NCI-H1417 treated with DMSO at 0.1 percent for 48 hours (cell line): Measurements from ENCODE around the gene GDF9.
A peak's percentile ranks its signal among the peaks of the same experiment; 100 is the strongest.

ENCODE experiments used
- DNase-seq: peaks from one replicate; lab custom pipeline; 2025; lab: John Stamatoyannopoulos, UW

GDF9 gene

GRCh38 chr5:132866342-132867045 lies at the start of gene GDF9, which contains the start of gene UQCRQ:
GDF9 (minus strand) TSS chr5:132866469; CDS start chr5:132864533, 1,936 bp downstream.
UQCRQ (plus strand) TSS chr5:132866642; CDS start chr5:132866882, 240 bp downstream.
- peak; percentile 86 for DNase-seq

GRCh38 chr5:132915681-132916080 lies 49.4 kb upstream of the GDF9 start:
- no peak for DNase-seq

DNA sequence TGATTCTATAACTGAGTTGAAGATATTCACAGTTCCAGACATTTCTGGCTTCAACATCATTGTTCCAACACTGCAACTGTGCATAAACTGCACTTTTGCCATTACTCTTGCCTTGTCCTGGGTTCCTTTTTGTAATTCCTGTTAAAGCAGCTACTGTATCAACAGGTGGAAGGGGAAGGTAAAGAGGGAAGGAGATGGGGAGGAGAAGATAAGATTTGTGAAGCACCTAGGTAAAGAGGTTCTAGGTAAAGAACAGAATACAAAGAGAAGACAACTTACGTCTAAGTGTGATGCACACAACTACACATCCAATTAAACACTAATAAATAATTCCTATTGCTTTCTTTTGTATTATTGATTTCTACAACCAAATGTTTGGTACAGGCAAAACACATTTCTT lies 43.4 kb upstream of the GDF9 start:
- no peak for DNase-seq

GRCh38 chr5:132907161-132907560 lies 40.9 kb upstream of the GDF9 start:
- DNase-seq = no peak

- DNase-seq = no peak
These were observed 39.7 kb upstream of the GDF9 start for GRCh38 chr5:132905938-132906337.

DNA sequence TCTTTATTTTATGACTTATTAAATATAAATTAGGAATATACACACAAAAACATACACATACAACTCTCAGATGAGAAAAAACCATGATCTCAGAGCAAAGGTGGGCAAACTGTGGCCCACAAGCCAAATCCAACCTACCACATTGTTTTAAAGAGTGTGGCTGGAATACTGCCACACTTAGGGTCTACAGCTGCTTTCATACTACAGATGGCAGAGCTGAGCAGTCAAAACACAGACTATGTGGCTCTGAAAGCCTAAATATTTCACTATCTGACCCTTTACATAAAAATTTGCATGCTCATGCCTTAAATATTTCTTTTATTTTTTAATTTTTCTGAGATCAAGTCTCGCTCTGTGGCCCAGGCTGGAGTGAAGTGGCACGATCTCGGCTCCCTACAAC lies 35.5 kb upstream of the GDF9 start:
- no peak for DNase-seq

DNA sequence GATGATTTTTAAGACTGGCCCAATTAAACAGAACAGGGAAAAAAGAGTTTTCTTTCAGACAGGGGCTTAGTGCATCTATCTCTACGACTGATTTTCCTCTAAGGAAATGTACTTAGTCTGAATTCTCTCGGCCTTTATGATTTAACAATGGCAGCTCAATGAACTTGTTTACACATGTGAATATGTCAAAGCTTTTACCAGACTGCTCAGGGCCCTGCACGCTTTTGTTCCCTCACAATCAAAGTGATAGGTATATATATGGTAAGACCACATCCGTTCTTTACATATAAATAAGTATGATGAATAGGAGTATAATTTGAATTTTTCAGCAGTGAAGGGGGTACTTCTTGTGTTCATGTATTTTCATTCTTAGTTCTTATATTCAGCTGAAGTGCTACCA lies 34.8 kb upstream of the GDF9 start:
- no peak for DNase-seq

GRCh38 chr5:132898094-132898493 lies 31.8 kb upstream of the GDF9 start:
- DNase-seq = no peak

DNA sequence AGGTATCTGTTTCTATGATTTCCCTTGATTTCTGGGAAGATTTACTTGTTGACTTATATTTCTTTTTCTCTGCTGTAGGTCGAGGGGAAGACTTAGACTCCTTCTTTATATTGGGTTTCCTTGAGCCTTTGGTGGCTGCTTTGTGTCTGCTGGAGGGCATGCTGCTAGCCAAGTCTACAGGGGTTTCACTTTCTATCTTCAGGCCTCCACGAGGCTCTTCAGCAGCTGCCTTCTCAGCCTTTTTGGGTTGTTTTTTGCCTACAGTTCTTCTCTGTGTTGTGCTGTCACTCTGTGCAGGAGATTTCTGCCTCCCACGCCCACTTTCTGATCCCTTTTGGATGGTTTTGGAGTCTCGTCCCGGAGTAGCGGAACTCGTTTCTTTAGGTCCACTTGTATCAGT lies 30.4 kb upstream of the GDF9 start:
- DNase-seq = no peak

DNA sequence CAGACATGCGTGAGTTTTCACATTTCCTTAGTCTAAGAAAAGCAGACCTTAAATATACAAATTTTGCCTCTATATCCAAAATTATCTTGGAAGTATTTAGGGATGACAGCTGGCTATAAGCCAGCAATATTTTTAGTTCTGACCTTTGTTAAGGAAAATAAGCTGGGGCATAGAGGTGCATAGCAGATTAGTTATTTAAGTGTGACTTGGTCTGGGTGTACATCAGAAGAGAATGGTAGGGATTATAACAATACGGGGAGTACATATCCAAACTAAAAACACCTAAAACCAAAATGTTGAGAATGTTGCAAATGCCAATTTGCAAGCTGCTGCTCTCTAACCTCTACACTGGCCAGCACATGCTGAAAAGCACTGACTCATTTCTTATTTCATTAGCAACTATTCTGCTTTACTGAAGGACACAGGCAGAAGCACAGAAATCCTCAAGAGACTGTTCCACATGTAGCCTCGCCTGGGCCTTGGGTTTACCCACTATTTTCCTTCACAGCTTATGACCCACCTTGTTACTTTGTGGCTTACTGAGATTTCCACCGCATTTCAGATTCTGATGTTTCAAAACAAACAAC lies 29.5 kb upstream of the GDF9 start:
- no peak for DNase-seq

DNA sequence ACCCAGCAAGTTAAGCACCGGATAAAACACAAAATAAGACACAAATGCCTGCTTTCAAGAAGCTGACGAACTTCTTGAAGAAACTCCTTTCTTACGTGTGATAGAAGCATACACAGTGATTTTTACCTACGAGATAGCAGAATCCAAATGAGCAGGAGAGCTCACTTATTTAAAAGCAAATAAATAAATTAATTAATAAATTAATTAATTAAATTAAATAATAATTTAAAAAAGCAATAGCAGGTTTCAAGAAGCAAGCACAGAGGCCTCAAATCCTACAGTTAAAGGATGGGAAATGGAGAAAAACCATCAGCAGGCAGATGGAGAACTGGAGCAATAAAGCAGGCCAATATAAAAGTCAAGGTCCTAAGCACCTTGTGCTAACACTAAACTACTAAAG lies 24.5 kb upstream of the GDF9 start:
- no peak for DNase-seq

- no peak for DNase-seq
These were observed 23.2 kb upstream of the GDF9 start for GRCh38 chr5:132889501-132889900.

DNA sequence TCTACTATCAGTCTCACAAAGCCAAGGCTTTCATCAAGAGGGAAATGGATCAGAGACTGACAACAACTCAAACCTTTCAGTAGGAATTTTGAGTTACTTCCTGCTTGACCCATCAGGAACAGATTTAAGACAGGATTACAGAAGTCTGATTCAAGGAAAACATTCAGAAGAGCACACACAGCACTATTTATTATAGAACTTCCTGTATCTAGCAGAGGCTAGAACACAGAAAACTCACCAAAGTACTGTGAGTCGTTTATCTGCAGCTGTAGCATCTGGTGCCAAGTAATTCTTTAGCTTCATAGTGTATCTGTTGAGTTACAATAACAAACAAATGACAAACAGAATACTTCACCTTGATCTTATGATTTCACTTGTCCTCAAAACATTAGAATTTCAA lies 21.0 kb upstream of the GDF9 start:
- no peak for DNase-seq

- DNase-seq = no peak
These were observed 20.0 kb upstream of the GDF9 start for GRCh38 chr5:132886064-132886823.

- no peak for DNase-seq
These were observed 18.3 kb upstream of the GDF9 start for GRCh38 chr5:132884548-132884947.

- DNase-seq = no peak
These were observed 17.1 kb upstream of the GDF9 start for GRCh38 chr5:132883261-132883834.

DNA sequence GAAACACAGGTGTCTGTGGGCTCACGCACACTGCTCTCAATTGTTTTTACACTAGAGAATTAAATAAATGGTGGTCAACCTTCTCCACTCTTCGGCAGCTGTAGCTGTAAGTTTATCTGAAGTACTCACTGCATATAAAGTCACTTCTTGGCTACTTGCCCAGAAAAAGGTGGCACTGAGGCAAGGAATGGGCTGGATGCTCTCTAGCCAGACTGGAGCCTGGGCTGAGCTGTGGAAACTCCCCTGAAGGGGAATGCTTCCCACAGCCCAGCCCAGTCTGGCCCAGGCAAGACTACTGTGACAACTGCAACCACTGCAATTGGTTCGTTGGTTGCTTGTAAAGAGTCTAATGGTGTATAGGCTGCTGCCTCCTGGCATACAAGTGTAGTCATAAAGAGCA lies 11.7 kb upstream of the GDF9 start:
- no peak for DNase-seq

DNA sequence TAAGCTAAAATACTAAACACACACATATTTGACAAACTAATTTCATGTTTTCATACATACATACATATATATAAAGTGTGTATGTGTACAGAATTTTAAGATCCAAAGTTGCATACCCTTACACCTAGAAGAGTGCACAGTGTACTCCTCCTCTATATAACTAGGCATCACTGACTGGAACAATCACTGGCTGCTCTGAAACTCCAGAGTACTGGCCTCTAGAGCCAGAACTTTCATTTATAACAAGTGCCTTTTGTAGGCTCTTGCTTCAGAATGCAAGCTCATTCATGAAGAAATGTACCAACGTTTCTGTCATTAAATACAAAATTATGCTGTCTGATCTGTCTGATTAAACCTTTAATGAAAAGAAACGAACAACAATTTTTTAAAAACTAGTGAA lies 11.2 kb upstream of the GDF9 start:
- no peak for DNase-seq

DNA sequence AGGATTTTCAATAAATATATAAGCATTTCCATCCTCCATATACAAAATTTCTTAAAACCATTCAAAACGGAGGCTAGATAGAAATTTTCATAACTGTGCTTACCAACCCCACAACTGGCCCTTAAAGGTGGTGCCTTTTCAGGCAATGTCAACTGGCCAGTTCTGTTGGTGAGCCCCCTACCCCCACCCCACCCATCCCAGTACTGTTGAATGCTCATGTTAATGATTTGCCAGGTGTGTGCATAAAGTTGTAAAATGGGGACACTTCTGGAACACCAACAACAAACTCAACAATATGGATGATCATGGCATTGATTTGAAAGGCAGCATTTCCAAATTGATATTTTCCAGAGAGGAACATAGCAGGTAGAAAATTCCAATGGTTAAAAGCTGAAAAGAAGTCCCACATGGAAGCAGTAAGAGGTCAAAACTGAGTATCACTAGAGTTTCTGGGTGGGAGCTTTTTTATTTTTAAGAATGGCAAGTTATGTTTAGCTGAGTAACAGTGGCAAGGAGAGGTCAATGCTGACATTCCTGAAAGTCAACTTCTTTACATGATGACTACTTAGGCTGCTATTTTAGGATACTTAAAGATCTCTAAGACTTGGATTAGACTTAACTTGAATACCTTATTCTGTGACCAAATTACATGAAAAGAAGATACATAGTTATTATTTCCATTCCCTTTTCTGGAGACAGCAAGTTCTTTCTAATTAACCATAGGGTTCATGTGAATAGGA lies 9.9 kb upstream of the GDF9 start:
- no peak for DNase-seq

DNA sequence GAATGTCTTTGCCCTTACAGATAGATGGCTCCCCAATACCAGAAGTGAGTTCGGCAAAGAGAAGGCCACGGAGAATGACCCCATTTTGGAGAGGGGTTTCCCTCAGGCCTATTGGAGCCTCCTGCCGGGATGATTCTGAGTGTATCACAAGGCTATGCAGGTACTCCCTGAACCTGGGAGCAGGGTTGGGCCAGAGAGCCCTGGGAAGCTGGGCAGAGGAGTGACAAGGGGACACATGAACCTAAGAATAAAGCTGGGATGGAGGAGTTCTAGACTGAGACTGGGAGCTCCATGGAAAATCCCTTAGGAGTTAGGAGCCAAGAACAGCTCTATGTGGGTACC lies 7.6 kb upstream of the GDF9 start:
- DNase-seq = no peak

DNA sequence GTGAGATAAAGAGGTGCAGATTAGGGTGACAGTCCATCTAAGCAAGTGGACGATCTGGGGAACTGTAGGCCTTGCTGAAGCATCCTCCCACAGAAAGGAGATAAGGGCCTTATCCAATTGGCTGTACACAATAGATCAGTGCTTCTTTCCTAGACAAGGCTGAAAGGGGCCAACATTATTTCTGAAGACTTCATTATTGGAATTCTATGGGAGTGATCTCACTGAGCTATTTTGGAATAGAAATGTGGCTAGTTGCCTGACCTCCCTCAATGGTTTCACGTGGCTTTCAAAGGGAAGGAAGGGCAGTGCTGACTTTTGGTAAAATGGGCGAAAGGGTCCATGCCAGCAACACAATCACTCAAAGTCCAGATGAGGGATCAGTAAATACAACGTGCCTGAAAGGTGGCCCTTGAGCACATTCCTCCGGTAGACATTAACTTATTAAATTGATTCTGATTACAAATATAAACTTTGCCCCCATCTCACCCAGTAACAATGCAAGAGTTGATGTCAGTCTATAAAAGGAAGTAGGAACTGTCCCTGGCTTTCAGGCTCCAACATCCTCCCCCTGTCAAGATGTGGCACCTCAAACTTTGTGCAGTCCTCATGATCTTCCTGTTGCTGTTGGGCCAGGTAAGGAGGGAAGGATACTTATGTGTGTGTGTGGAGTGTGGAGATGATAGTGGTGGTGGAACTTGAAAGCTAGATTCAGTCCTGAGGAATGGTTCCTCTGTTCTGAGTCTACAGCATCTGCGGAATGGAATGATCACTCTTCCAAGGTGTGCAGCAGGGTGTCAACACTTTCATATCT lies 7.1 kb upstream of the GDF9 start, which contains the start of gene LEAP2:
TSS of gene LEAP2 (plus strand) at position 550 of the 811 bp plus-strand sequence. CDS start at position 577, 27 bp downstream.
- DNase-seq = no peak
